Spinal cord (tissue), 10 donors: ENCODE results near the gene TAS2R30. TPM values are rescaled to one million over a fixed set of nuclear protein-coding genes. Genes with fewer than 3 reads are reported as not detected.
A peak's percentile ranks its signal among the peaks of the same experiment; 100 is the strongest.

Source experiments
- DNase-seq, 6 donors: peaks; one replicate each; pipeline versions ENCODE4 v3.0.0 to v3.0.0-alpha.2; 2013 to 2015; ENCODE audit warnings: low spot score in 6 of 6, low read depth in 4 of 6
- H3K27ac ChIP-seq: one replicate; pipeline ENCODE4 v1.5.1; 2013; ENCODE audit warnings: low read depth, low read length, control low read depth
- H3K27me3 ChIP-seq: one replicate; pipeline ENCODE4 v1.6.1; 2013; ENCODE audit warnings: low read length; ENCODE audit not compliant: control insufficient read depth, insufficient read depth
- H3K36me3 ChIP-seq: one replicate; pipeline ENCODE4 v1.6.1; 2013; ENCODE audit warnings: low read length; ENCODE audit not compliant: control insufficient read depth, insufficient read depth
- H3K4me1 ChIP-seq: one replicate; pipeline ENCODE4 v1.6.1; 2013; ENCODE audit warnings: low read length; ENCODE audit not compliant: control insufficient read depth, insufficient read depth
- H3K4me3 ChIP-seq: one replicate; pipeline ENCODE4 v1.5.1; 2013; ENCODE audit warnings: low read depth, low read length, control low read depth
- H3K9me3 ChIP-seq: one replicate; pipeline ENCODE4 v1.6.1; 2013; ENCODE audit warnings: low read length; ENCODE audit not compliant: control insufficient read depth, insufficient read depth
- WGBS: methylation state at CpG from one replicate; pipeline ENCODE4 v1.1.5; 2013; ENCODE audit warnings: missing lambda C conversion rate; ENCODE audit not compliant: insufficient coverage; 5-methylcytosine and 5-hydroxymethylcytosine counted together
- long read RNA-seq, 4 donors: transcript quantifications; one replicate each; lab custom pipeline, GENCODE V29; 2026
- polyA plus RNA-seq, 2 donors: library from polyadenylated mRNA; unstranded; fragments of 120-200 nt; gene quantifications; one replicate each; pipeline ENCODE4 v1.2.1, GENCODE V29; 2013; ENCODE audit not compliant: insufficient read length in 2 of 2
- total RNA-seq, 2 donors: library from RNA; depleted of rRNA in 1 of 2; stranded (reverse); fragments of 120-200 nt in 1 of 2; fragments of >200 nt in 1 of 2; gene quantifications; one replicate each; pipeline versions ENCODE4 v1.2.3 to v1.2.4, GENCODE V29; 2013 to 2014
- donor health status: healthy.

Gene TAS2R30
- 10 to 100 TPM in 1 of 2 donors, 1 to 10 TPM in 1; 5.7 to 17.0 TPM for total RNA-seq
- under 1 TPM; 0.14 to 0.19 TPM for polyA plus RNA-seq
- long read RNA-seq, donor 1, result 0 reads
- long read RNA-seq, donor 2, result 0 reads
- long read RNA-seq, donor 3, result 0 reads
- long read RNA-seq, donor 4, result 0 reads

GRCh38 chr12:11134305-11134704 lies at the start of gene TAS2R30:
TSS of gene TAS2R30 (minus strand) at chr12:11134644. CDS start at chr12:11134244, 400 bp downstream.
- no peaks in the 10 kb centered on the region for H3K36me3 ChIP-seq
- no peak within 1 kb of the TSS for H3K4me3 ChIP-seq
- peak within 1 kb of the TSS; percentile 40 for H3K27ac ChIP-seq
- DNase-seq, result peak in 2 of 6 donors; percentile 7 to 15
- H3K27me3 ChIP-seq, result no peaks in the 10 kb centered on the region
- H3K9me3 ChIP-seq, result no peaks in the 10 kb centered on the region
- H3K4me1 ChIP-seq, result no peaks in the 10 kb centered on the region
- no CpG with 5 or more reads among the region's 3 CpGs for WGBS

- no peaks in the 10 kb centered on the region for H3K4me1 ChIP-seq
- H3K9me3 ChIP-seq, result no peaks in the 10 kb centered on the region
- H3K4me3 ChIP-seq, result no peak overlapping the region
- no peaks in the 10 kb centered on the region for H3K27me3 ChIP-seq
- no peaks in the 10 kb centered on the region for H3K36me3 ChIP-seq
- no peak overlapping the region for H3K27ac ChIP-seq
- DNase-seq, result no peak
Measured at GRCh38 chr12:11183011-11183410, 48.6 kb upstream of the TAS2R30 start.

GRCh38 chr12:11182529-11182928 lies 48.1 kb upstream of the TAS2R30 start:
- Histone ChIP-seq H3K36me3 (no peaks in the 10 kb centered on the region), H3K27me3 (no peaks in the 10 kb centered on the region)
- DNase-seq, result no peak

GRCh38 chr12:11178250-11178649 lies 43.8 kb upstream of the TAS2R30 start:
- Histone ChIP-seq H3K36me3 (no peaks in the 10 kb centered on the region), H3K27ac (no peak overlapping the region), H3K4me3 (no peak overlapping the region), H3K27me3 (no peaks in the 10 kb centered on the region), H3K9me3 (no peaks in the 10 kb centered on the region), H3K4me1 (no peaks in the 10 kb centered on the region)
- WGBS, result no CpG with 5 or more reads among the region's 1 CpG
- no peak for DNase-seq

More at GRCh38 chr12:11182529-11182928, 48.1 kb upstream of the TAS2R30 start:
- Histone ChIP-seq H3K9me3 (no peaks in the 10 kb centered on the region), H3K4me3 (no peak overlapping the region), H3K27ac (no peak overlapping the region), H3K4me1 (no peaks in the 10 kb centered on the region)

GRCh38 chr12:11174022-11174421 lies 39.6 kb upstream of the TAS2R30 start:
- WGBS, result no CpG with 5 or more reads among the region's 2 CpGs
- no peak overlapping the region for H3K4me3 ChIP-seq
- H3K27me3 ChIP-seq, result no peaks in the 10 kb centered on the region
- peak in 1 of 6 donors; percentile 6 for DNase-seq
- no peaks in the 10 kb centered on the region for H3K9me3 ChIP-seq
- H3K4me1 ChIP-seq, result peaks cover 6% of the 10 kb centered on the region
- no peak overlapping the region for H3K27ac ChIP-seq
- peaks cover 2% of the 10 kb centered on the region for H3K36me3 ChIP-seq

- DNase-seq, result peak in 3 of 6 donors; percentile 13 to 77 (median 40)
- H3K4me3 ChIP-seq, result peak overlapping the region; percentile 75
- WGBS, result 0% methylated on average over 1 of the region's 10 CpGs
- peaks cover 6% of the 10 kb centered on the region for H3K4me1 ChIP-seq
- peak overlapping the region; percentile 91 for H3K27ac ChIP-seq
- peaks cover 2% of the 10 kb centered on the region for H3K36me3 ChIP-seq
- no peaks in the 10 kb centered on the region for H3K27me3 ChIP-seq
- no peaks in the 10 kb centered on the region for H3K9me3 ChIP-seq
Measured at GRCh38 chr12:11171969-11172675, 37.7 kb upstream of the TAS2R30 start.

GRCh38 chr12:11171145-11171968 lies 36.9 kb upstream of the TAS2R30 start, which contains the start of gene SMIM10L1:
TSS of gene SMIM10L1 (plus strand) at chr12:11171194. CDS start at chr12:11171357, 163 bp downstream.
- Histone ChIP-seq H3K27me3 (no peaks in the 10 kb centered on the region), H3K27ac (peak within 1 kb of the TSS; percentile 91), H3K36me3 (peaks cover 2% of the 10 kb centered on the region), H3K9me3 (no peaks in the 10 kb centered on the region), H3K4me1 (peaks cover 6% of the 10 kb centered on the region), H3K4me3 (peak within 1 kb of the TSS; percentile 75)
- DNase-seq, result peak; percentile 86 to 98 (median 91)
- under 1% methylated on average over 63 of the region's 70 CpGs for WGBS

GRCh38 chr12:11170810-11171144 lies 36.3 kb upstream of the TAS2R30 start:
- Histone ChIP-seq H3K27me3 (no peaks in the 10 kb centered on the region), H3K36me3 (peaks cover 2% of the 10 kb centered on the region), H3K27ac (peak overlapping the region; percentile 91), H3K4me1 (peaks cover 6% of the 10 kb centered on the region), H3K9me3 (no peaks in the 10 kb centered on the region), H3K4me3 (peak overlapping the region; percentile 75)
- WGBS, result 0% methylated on average over 3 of the region's 4 CpGs
- DNase-seq, result peak in 1 of 6 donors; percentile 6

- H3K27me3 ChIP-seq, result no peaks in the 10 kb centered on the region
- H3K27ac ChIP-seq, result no peak overlapping the region
- H3K4me1 ChIP-seq, result peaks cover 6% of the 10 kb centered on the region
- no peak for DNase-seq
- H3K4me3 ChIP-seq, result no peak overlapping the region
- H3K9me3 ChIP-seq, result no peaks in the 10 kb centered on the region
- peaks cover 2% of the 10 kb centered on the region for H3K36me3 ChIP-seq
Measured at GRCh38 chr12:11166300-11166699, 31.9 kb upstream of the TAS2R30 start.
